Natural killer cell (primary cell): ENCODE measurements around the gene NAXD. TPM values are rescaled to one million over a fixed set of nuclear protein-coding genes. Genes with fewer than 3 reads are reported as not detected.

Source experiments
- ATAC-seq, 3 donors: fragments of 150-1000 bp in 2 of 3; fragments of 200-7000 bp in 1 of 3; cut with Tn5 transposase; 1 replicate in 1 of 3; 2 replicates in 2 of 3; pipeline ENCODE4 v1.10.0; 2021; ENCODE audit warnings: mild to moderate bottlenecking in 2 of 3, moderate library complexity in 2 of 3
- DNase-seq, 2 donors: peaks; one replicate each; pipeline versions ENCODE4 v3.0.0 to v3.0.0-alpha.2; 2013 to 2021; ENCODE audit warnings: mixed read lengths in 1 of 2
- H3K27ac ChIP-seq: one replicate; pipeline ENCODE4 v1.5.1; 2013; ENCODE audit warnings: mild to moderate bottlenecking, low read length
- H3K27me3 ChIP-seq: one replicate; pipeline ENCODE4 v1.6.1; 2013; ENCODE audit warnings: low read length; ENCODE audit not compliant: control insufficient read depth, insufficient read depth
- H3K36me3 ChIP-seq: one replicate; pipeline ENCODE4 v1.6.1; 2013; ENCODE audit warnings: low read length; ENCODE audit not compliant: control insufficient read depth, insufficient read depth
- H3K4me1 ChIP-seq: one replicate; pipeline ENCODE4 v1.6.1; 2013; ENCODE audit warnings: low read length; ENCODE audit not compliant: control insufficient read depth, insufficient read depth
- H3K4me3 ChIP-seq: one replicate; pipeline ENCODE4 v1.5.1; 2013; ENCODE audit warnings: low read length
- H3K9me3 ChIP-seq: one replicate; pipeline ENCODE4 v1.6.1; 2013; ENCODE audit warnings: low read length; ENCODE audit not compliant: control insufficient read depth, insufficient read depth
- H3K27ac Mint-ChIP-seq, 2 donors: one replicate each; pipeline ENCODE4 v1.8.0; 2022; ENCODE audit warnings: mild to moderate bottlenecking in 2 of 2, mixed read lengths in 2 of 2, moderate library complexity in 1 of 2
- H3K27me3 Mint-ChIP-seq, 2 donors: one replicate each; pipeline ENCODE4 v1.8.0; 2022; ENCODE audit warnings: low read depth in 2 of 2, mixed read lengths in 2 of 2
- H3K36me3 Mint-ChIP-seq: one replicate; pipeline ENCODE4 v1.8.0; 2022; ENCODE audit warnings: mixed read lengths
- H3K4me1 Mint-ChIP-seq, 2 donors: one replicate each; pipeline ENCODE4 v1.8.0; 2022; ENCODE audit warnings: mixed read lengths in 2 of 2
- H3K4me3 Mint-ChIP-seq: one replicate; pipeline ENCODE4 v1.8.0; 2022; ENCODE audit warnings: mild to moderate bottlenecking, moderate library complexity, mixed read lengths
- H3K9me3 Mint-ChIP-seq, 2 donors: one replicate each; pipeline ENCODE4 v1.8.0; 2022; ENCODE audit warnings: mixed read lengths in 2 of 2
- WGBS: methylation state at CpG from one replicate; pipeline ENCODE4 v1.1.7; 2013; ENCODE audit warnings: missing lambda C conversion rate; ENCODE audit not compliant: insufficient coverage; 5-methylcytosine and 5-hydroxymethylcytosine counted together
- intact Hi-C: fragments of 100-400 bp; cut with micrococcal nuclease; formaldehyde crosslinking; loops from one replicate; pipeline ENCODE4 v1.14.2; 2022
- total RNA-seq, 4 donors: library from RNA; stranded (reverse); fragments of 120-200 nt in 1 of 4; gene quantifications; one replicate each; pipeline versions ENCODE4 v1.2.3 to v1.2.4, GENCODE V29; 2013 to 2022
- TF ChIP-seq, protein P1 (sequence below): fragments of 200-600 bp; IDR thresholded peaks from one replicate; pipeline ENCODE4 v1.8.0; 2022; ENCODE audit warnings: antibody characterized with exemption

NAXD gene
- total RNA-seq, 3 donors from 2014 or later (not counting 1 experiment from before 2014, with no cell fraction given) = 6.8 to 14.0 (median 12.0) TPM

DNA sequence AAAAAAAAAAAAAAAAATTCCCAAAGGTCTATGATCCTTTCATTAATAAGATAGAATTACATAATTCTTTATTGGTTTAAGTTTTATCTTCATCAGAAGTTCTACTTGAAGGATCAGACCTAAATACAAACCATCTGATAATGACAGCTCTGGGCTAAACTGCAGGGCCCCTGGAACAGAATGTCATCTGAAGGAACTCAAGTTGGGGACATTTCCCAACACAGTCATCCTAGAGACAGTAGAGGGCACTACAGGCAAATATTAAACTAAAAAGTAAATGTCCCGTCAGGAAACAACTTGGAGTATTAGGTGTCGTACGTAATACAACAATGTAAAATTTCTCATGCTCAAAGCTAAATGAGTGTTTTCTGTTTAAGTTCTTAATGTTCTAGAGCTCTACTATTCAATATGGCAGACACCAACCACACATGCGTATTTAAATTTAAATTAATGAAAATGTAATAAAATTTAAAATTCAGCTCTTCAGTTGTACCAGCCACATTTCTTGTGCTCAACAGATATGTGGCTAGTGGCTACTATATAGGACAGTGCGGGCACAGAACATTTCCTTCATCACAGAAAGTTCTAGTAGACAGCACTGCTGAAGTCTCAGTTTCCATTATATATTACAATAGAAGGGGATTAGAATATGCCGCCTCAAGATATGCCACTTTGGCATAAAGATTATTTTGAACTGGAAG is 21.8 kb upstream of the NAXD start:
- no peaks in the 10 kb centered on the region for H3K27me3 ChIP-seq
- no peak overlapping the region for H3K4me3 ChIP-seq
- no peaks in the 10 kb centered on the region for H3K36me3 ChIP-seq
- H3K27ac ChIP-seq = no peak overlapping the region
- TF ChIP-seq, protein P1, sequence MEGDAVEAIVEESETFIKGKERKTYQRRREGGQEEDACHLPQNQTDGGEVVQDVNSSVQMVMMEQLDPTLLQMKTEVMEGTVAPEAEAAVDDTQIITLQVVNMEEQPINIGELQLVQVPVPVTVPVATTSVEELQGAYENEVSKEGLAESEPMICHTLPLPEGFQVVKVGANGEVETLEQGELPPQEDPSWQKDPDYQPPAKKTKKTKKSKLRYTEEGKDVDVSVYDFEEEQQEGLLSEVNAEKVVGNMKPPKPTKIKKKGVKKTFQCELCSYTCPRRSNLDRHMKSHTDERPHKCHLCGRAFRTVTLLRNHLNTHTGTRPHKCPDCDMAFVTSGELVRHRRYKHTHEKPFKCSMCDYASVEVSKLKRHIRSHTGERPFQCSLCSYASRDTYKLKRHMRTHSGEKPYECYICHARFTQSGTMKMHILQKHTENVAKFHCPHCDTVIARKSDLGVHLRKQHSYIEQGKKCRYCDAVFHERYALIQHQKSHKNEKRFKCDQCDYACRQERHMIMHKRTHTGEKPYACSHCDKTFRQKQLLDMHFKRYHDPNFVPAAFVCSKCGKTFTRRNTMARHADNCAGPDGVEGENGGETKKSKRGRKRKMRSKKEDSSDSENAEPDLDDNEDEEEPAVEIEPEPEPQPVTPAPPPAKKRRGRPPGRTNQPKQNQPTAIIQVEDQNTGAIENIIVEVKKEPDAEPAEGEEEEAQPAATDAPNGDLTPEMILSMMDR = peak; percentile 38
- peak in 1 of 2 donors; percentile 67 for DNase-seq
- H3K4me1 ChIP-seq = no peaks in the 10 kb centered on the region
- Mint-ChIP-seq H3K4me1 (no peaks in the 10 kb centered on the region), H3K9me3 (no peaks in the 10 kb centered on the region), H3K27me3 (peaks cover 8 to 14% of the 10 kb centered on the region in 2 donors), H3K4me3 (no peak overlapping the region), H3K36me3 (no peaks in the 10 kb centered on the region), H3K27ac (no peak overlapping the region)
- WGBS = 53% methylated on average over 5 of the region's 6 CpGs
- no peaks in the 10 kb centered on the region for H3K9me3 ChIP-seq
- intact Hi-C loops = loop anchor here (1.0 kb wide), 1 partner anchor 226 kb away; no protein-coding TSS in a partner anchor
- ATAC-seq = peak; percentile 38 to 64 (median 44)

DNA sequence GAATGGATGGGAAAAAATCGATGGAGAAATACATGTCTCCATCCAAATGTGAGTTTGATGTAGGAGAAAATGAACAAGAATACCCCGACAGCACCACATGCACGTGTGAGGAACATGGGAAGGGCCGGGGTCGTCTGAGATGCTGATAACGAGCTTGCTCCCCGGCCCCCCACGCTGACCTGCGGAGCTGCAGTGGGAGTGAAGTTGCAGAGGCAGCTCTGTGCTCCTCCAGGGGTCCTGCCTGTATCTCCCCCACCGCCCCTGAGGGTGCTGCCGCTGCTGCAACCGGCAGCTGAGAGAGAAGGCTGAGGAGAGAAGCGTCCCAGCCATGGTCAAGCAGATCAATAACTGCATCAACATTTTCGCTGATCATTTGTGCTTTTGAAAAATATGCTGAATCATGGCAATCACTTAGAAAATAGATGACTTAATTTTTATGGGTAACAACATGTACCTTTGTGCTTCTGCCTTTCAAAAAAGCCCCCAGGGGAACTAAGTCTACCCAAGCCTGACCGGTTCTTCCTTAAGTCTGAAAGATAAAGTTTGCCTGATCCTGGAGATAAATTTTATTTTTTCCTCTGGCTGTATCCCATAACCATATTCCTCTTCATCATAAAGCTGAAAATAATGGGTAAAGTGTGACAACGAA is 18.2 kb upstream of the NAXD start:
- Mint-ChIP-seq H3K4me1 (no peaks in the 10 kb centered on the region), H3K4me3 (no peak overlapping the region), H3K27ac (no peak overlapping the region), H3K9me3 (no peaks in the 10 kb centered on the region), H3K27me3 (peaks cover 6 to 8% of the 10 kb centered on the region in 2 donors), H3K36me3 (no peaks in the 10 kb centered on the region)
- no peak for ATAC-seq
- no peaks in the 10 kb centered on the region for H3K9me3 ChIP-seq
- no peak overlapping the region for H3K27ac ChIP-seq
- H3K27me3 ChIP-seq = no peaks in the 10 kb centered on the region
- WGBS = 86% methylated on average over 15 of the region's 16 CpGs
- H3K4me1 ChIP-seq = no peaks in the 10 kb centered on the region
- no peak overlapping the region for H3K4me3 ChIP-seq
- no peak for DNase-seq
- no peaks in the 10 kb centered on the region for H3K36me3 ChIP-seq
- TF ChIP-seq, protein P1 = no peak
- intact Hi-C loops = no loop called here

- Histone ChIP-seq H3K27me3 (no peaks in the 10 kb centered on the region), H3K9me3 (no peaks in the 10 kb centered on the region), H3K36me3 (no peaks in the 10 kb centered on the region), H3K4me1 (no peaks in the 10 kb centered on the region), H3K4me3 (no peak overlapping the region), H3K27ac (no peak overlapping the region)
- H3K36me3 Mint-ChIP-seq = no peaks in the 10 kb centered on the region
- no peak overlapping the region for H3K27ac Mint-ChIP-seq
- ATAC-seq (no peak), DNase-seq (no peak)
- 89% methylated on average over 10 of the region's 10 CpGs for WGBS
- no peak overlapping the region for H3K4me3 Mint-ChIP-seq
- intact Hi-C loops = no loop called here
- no peaks in the 10 kb centered on the region for H3K9me3 Mint-ChIP-seq
- H3K27me3 Mint-ChIP-seq = peaks cover 2 to 9% of the 10 kb centered on the region in 2 donors
- H3K4me1 Mint-ChIP-seq = no peaks in the 10 kb centered on the region
- TF ChIP-seq, protein P1 = no peak
These were observed 15.0 kb upstream of the NAXD start for GRCh38 chr13:110600261-110600819.
